Islet of Langerhans (tissue), 1 donor: ENCODE data around the gene MRPL24.
"Not testable (repeated sequence)": the region's sequence is repeated elsewhere in the genome, so short reads cannot be mapped to it uniquely, and the experiment has no call there.

ENCODE experiments used
- FAIRE-seq: peaks from one replicate; lab custom pipeline; 2011; peaks lifted over from hg19 to GRCh38; lab: Jason Lieb, UNC

Gene MRPL24

GRCh38 chr1:156740741-156741480 is at the start of gene MRPL24:
Gene MRPL24 (minus strand): TSS chr1:156741088. CDS start chr1:156738704, 2,384 bp downstream.
- FAIRE-seq: peak; percentile 91

DNA sequence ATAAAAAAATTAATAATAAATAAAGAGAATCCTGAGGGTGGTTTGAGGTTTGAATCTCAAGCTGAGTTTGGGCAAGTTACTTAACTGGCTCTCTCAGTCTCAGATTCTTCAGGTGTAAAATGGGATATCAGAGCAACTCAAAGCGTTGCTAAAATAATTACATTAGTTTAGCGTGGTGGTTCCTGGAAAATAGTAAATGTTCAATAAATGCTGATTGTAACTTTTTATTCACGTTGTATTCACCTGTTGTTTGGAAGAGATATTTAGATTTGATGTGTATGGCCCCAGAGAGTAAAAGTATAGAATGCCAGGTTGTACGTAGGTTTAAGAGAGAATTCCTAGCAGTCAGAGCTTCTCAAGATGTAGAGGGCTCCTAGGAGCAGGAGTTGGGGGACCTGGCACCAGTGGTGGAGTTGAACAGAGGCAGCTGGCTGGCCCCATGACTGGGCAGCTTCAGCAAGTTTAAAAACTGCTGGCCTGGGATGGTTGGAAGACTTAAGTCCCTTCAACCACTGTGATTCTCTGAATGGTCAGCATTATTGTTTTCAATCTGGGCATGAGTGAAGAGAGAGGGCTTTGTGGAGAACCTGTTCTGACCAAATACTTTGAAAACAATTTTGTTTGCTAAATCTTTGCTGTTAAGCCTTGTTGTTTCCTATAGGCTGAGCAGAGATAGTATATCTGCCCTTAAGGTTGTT is 48.9 kb upstream of the MRPL24 start:
- FAIRE-seq: no peak

DNA sequence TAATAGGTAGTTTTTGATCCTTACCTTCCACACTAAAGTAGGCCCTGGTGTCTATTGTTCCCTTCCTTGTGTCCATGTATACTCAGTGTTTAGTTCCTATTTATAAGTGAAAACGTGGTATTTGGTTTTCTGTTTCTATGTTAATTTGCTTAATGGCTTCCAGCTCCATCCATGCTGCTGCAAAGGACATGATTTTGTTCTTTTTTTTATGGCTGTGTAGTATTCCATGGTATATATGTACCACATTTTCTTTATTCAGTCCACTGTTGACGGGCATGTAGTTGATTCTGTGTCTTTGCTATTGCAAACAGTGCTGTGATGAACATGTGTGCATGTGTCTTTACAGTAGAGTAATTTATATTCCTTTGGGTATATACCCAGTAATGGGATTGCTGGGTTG is 47.2 kb upstream of the MRPL24 start:
- no peak for FAIRE-seq

- FAIRE-seq: no peak
Observed at GRCh38 chr1:156786640-156787039, 45.8 kb upstream of the MRPL24 start.

DNA sequence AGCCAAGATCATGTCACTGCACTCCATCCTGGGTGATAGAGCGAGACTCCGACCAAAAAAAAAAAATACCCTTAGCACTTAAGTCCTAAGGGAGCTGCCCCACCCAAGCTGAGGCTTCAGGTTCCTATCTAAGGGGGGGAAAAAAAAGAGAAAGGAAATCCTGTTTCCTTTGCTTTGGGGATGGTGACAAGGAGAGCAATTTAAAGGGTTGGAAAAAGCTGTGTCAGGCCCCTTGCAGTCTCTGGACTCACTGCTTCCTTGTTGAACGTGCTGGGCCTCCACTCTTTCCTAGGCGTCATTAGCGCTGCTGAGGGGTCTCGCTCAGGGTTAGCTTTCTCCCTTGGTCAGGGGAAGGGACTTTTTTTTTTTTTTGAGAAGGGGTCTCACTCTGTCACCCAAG is 44.6 kb upstream of the MRPL24 start:
- FAIRE-seq: no peak

GRCh38 chr1:156781585-156782186 is 40.8 kb upstream of the MRPL24 start:
- no peak for FAIRE-seq

DNA sequence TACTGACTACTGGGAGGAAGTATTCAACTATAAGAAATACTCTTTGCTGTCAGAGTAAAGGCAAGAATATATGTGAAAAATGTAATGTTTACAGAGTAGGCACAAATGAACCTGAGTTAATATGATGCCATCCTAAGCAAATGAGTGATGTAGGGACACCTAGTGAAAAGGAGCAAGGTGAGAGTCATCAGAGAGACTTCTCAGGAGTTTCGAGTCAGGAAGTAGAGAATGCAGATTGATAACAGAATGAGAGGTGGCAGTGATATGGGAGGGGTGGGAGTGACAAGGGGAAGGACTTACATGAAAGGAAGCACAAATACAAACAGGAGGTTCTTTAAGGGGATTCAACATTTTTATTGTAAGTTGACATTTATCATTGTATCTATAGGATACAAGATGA is 36.7 kb upstream of the MRPL24 start:
- FAIRE-seq: no peak

- FAIRE-seq: no peak
Observed at GRCh38 chr1:156776942-156777341, 36.1 kb upstream of the MRPL24 start.

DNA sequence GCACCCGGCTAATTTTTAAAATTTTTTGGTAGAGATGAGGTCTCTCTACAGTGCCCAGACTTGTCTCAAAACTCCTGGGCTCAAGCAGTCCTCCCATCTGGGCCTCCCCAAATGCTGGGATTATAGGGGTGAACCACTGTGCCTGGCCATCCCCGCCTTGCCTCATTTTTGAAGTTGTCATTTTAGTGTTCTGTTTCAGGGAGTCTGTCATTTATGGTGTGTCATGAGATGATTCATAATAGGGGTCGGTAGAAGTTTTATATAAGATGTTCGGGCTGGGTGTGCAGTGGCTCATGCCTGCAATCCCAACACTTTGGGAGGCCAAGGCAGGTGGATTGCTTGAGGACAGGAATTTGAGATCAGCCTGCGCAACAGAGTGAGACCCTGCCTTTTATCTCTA is 34.9 kb upstream of the MRPL24 start:
- no peak for FAIRE-seq

- FAIRE-seq: no peak
Observed at GRCh38 chr1:156773607-156774006, 32.7 kb upstream of the MRPL24 start.

- no peak for FAIRE-seq
Observed at GRCh38 chr1:156772728-156773497, 32.0 kb upstream of the MRPL24 start.

GRCh38 chr1:156772222-156772621 is 31.3 kb upstream of the MRPL24 start:
- no peak for FAIRE-seq

DNA sequence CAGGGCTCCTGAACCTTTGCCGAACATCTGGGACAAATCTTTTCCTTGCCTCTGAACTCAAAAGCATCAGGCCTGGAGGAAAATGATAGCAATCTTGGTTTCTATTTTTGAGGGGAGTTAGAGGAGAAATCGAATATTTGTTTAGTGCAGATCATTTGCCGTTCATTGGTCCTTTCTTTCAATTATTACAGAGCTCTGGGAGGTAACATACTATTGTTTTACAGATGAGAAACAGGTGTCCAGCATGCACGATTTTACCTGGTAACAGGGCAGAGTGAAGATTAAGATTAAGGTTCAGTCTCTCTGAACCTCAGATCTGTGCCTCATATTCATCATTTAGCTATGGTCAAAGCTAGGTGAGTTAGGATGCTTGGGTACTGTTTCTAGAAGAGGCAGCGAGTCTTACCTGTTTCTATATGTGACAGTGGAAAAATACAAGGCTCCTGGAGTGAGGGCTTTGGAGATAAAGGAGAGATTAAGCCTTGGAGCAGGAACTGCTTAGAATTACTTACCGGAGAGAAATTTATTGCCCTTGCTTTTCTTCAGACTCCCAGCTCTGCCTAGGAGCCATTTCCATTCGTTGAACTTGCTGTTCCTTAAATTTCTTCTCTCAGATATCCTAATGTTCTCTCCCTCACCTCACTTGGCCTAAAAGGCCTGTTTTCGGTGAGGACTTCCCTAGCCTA is 27.9 kb upstream of the MRPL24 start:
- no peak for FAIRE-seq

- FAIRE-seq: no peak
Observed at GRCh38 chr1:156767879-156768604, 27.2 kb upstream of the MRPL24 start.

DNA sequence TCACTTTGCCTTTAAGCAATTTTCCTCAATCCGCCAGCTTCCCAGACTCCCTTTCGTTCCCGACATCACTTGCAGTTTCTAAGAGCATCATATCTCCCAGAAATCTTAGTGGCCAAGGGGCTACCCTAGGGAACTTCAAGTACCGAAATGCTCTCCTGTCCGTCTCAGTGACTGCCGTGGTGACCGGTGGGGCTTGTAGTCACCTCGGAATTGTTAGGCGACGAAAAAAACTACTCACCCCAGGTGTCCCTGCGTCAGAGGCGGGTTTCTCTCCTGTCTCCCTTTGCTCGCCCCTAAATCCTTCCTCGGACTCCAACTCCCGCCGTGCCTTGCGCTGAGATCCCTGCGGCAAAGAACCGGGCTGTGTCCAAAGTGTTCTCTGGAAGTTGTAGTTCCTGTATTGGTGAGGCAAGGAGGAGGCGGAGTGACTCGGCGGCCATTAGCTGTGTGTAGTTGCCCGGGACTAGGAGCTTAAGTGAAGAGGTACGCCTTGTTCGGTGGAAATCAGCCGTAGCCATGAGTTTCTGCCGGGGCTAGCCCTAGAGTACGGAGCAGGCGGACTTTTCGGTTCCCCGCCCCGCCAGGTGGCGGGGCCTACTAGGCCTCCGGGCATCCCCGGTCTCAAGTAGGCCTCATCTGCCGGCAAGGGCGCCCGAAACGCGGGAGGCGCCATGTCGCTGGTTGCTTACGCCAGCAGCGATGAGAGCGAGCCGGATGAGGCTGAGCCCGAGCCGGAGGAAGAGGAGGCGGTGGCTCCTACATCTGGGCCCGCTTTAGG is 26.4 kb upstream of the MRPL24 start, which contains the start of gene PRCC:
Gene PRCC, plus strand, starts transcription at position 435 of the 778 bp plus-strand sequence. Its CDS starts 237 bp downstream, at position 672.
- peak; percentile 96 for FAIRE-seq

GRCh38 chr1:156766298-156767100 is 25.6 kb upstream of the MRPL24 start:
- no peak for FAIRE-seq

DNA sequence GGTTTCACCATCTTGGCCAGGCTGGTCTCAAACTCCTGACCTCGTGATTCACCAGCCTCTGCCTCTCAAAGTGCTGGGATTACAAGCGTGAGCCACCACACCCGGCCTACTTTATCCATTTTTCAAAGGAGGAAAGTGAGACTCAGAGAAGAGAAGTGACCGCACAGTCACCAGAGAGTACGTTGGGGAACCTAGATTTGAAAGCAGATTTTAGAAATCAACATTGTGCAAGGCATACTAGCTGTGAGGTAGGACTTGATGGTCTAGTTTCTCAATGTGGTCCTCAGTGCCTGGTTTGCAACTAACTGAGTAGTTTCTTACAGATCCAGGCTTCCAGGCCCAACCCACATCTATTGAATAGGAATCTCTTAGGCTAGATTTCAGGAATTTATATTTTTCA is 24.8 kb upstream of the MRPL24 start:
- FAIRE-seq: no peak

DNA sequence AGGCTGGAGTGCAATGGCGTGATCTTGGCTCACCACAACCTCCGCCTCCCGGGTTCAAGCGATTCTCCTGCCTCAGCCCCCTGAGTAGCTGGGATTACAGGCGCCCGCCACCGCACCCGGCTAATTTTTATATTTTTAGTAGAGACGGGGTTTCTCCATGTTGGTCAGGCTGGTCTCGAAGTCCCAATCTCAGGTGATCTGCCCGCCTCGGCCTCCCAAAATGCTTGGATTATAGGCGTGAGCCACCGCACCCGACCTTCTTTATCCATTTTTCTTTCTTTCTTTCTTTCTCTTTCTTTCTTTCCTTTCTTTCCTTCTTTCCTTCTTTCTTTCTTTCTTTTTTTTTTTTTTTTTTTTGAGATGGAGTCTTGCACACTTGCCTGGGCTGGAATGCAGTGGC is 24.2 kb upstream of the MRPL24 start:
- FAIRE-seq: not testable (repeated sequence)

GRCh38 chr1:156760796-156761104 is 19.9 kb upstream of the MRPL24 start:
- no peak for FAIRE-seq
